H9 (cell line): ENCODE data around the gene RTTN. TPM values are rescaled to one million over a fixed set of nuclear protein-coding genes. Genes with fewer than 3 reads are reported as not detected.

Experiments
- DNase-seq: peaks from one replicate; pipeline ENCODE4 v3.0.0-alpha.2; 2017
- H2AFZ ChIP-seq: one replicate; pipeline ENCODE4 v1.6.1; 2013; ENCODE audit warnings: mild to moderate bottlenecking, low read length, control low read depth, moderate library complexity
- H2AK5ac ChIP-seq: 2 replicates; pipeline ENCODE4 v1.6.1; 2013; ENCODE audit warnings: low read length, control low read depth, mixed read lengths; ENCODE audit not compliant: insufficient read length
- H2BK120ac ChIP-seq: one replicate; pipeline ENCODE4 v1.6.1; 2013; ENCODE audit warnings: low read depth, mild to moderate bottlenecking, low read length, control low read depth, inconsistent platforms; ENCODE audit not compliant: poor library complexity, severe bottlenecking
- H2BK12ac ChIP-seq: 2 replicates; pipeline ENCODE4 v1.6.1; 2013; ENCODE audit warnings: low read length, control low read depth, mixed read lengths, low read depth; ENCODE audit not compliant: insufficient read length
- H2BK15ac ChIP-seq: 2 replicates; pipeline ENCODE4 v1.6.1; 2013; ENCODE audit warnings: low read depth, low read length, control low read depth
- H2BK20ac ChIP-seq: one replicate; pipeline ENCODE4 v1.6.1; 2013; ENCODE audit warnings: low read depth, mild to moderate bottlenecking, low read length, control low read depth, inconsistent platforms; ENCODE audit not compliant: poor library complexity, severe bottlenecking
- H2BK5ac ChIP-seq: 2 replicates; pipeline ENCODE4 v1.6.1; 2013; ENCODE audit warnings: low read length, control low read depth, mixed read lengths; ENCODE audit not compliant: insufficient read length
- H3K14ac ChIP-seq: 2 replicates; pipeline ENCODE4 v1.6.1; 2013; ENCODE audit warnings: low read length, control low read depth; ENCODE audit not compliant: insufficient read depth
- H3K18ac ChIP-seq: 2 replicates; pipeline ENCODE4 v1.6.1; 2013; ENCODE audit warnings: low read depth, mild to moderate bottlenecking, mixed read lengths, low read length, control low read depth; ENCODE audit not compliant: insufficient read length
- H3K23ac ChIP-seq: 2 replicates; pipeline ENCODE4 v1.6.1; 2013; ENCODE audit warnings: low read length, control low read depth, mixed read lengths, low read depth; ENCODE audit not compliant: insufficient read length
- H3K23me2 ChIP-seq: 2 replicates; pipeline ENCODE4 v1.6.1; 2013; ENCODE audit warnings: low read depth, mild to moderate bottlenecking, mixed read lengths, low read length, control low read depth; ENCODE audit not compliant: insufficient read length, poor library complexity, severe bottlenecking
- H3K27ac ChIP-seq: 2 replicates; pipeline ENCODE4 v1.5.1; 2013; ENCODE audit warnings: low read length, control low read depth, mixed read lengths, low read depth; ENCODE audit not compliant: insufficient read length
- H3K27me3 ChIP-seq: 2 replicates; pipeline ENCODE4 v1.6.1; 2013; ENCODE audit warnings: low read length, control low read depth, inconsistent platforms; ENCODE audit not compliant: insufficient read depth
- H3K4ac ChIP-seq: 2 replicates; pipeline ENCODE4 v1.6.1; 2013; ENCODE audit warnings: low read depth, mild to moderate bottlenecking, control low read depth, inconsistent platforms, low read length, moderate library complexity
- H3K4me1 ChIP-seq: 2 replicates; pipeline ENCODE4 v1.6.1; 2013; ENCODE audit warnings: low read length, control low read depth, inconsistent platforms; ENCODE audit not compliant: insufficient read depth
- H3K4me2 ChIP-seq: 2 replicates; pipeline ENCODE4 v1.6.1; 2013; ENCODE audit warnings: low read length, control low read depth, mixed read lengths; ENCODE audit not compliant: insufficient read length, insufficient read depth
- H3K56ac ChIP-seq: 2 replicates; pipeline ENCODE4 v1.6.1; 2013; ENCODE audit warnings: low read depth, mild to moderate bottlenecking, mixed read lengths, low read length, control low read depth; ENCODE audit not compliant: insufficient read length
- H3K79me1 ChIP-seq: 2 replicates; pipeline ENCODE4 v1.6.1; 2013; ENCODE audit warnings: low read depth, mild to moderate bottlenecking, moderate library complexity, low read length, control low read depth, inconsistent platforms; ENCODE audit not compliant: insufficient read depth, poor library complexity, severe bottlenecking
- H3K79me2 ChIP-seq: 2 replicates; pipeline ENCODE4 v1.6.1; 2013; ENCODE audit warnings: low read length, control low read depth, inconsistent platforms; ENCODE audit not compliant: insufficient read depth
- H3K9ac ChIP-seq: 2 replicates; pipeline ENCODE4 v1.6.1; 2013; ENCODE audit warnings: low read length, control low read depth, mixed read lengths; ENCODE audit not compliant: insufficient read length; ENCODE audit errors: extremely low read depth
- H3K9me3 ChIP-seq: one replicate; pipeline ENCODE4 v1.6.1; 2013; ENCODE audit warnings: low read depth, low read length, inconsistent platforms; ENCODE audit not compliant: control insufficient read depth
- H3T11ph ChIP-seq: one replicate; pipeline ENCODE4 v1.6.1; 2013; ENCODE audit warnings: mild to moderate bottlenecking, low read length, control low read depth, inconsistent platforms
- H4K20me1 ChIP-seq: one replicate; pipeline ENCODE4 v1.6.1; 2013; ENCODE audit not compliant: control insufficient read depth, insufficient read length, insufficient read depth
- H4K5ac ChIP-seq: 2 replicates; pipeline ENCODE4 v1.6.1; 2013; ENCODE audit warnings: low read depth, mild to moderate bottlenecking, mixed read lengths, low read length, control low read depth; ENCODE audit not compliant: insufficient read length
- H4K8ac ChIP-seq: replicated peaks from 2 replicates; pipeline ENCODE4 v1.6.1; 2013; ENCODE audit warnings: low read length, control low read depth, mixed read lengths, low read depth; ENCODE audit not compliant: insufficient read length
- H4K91ac ChIP-seq: 2 replicates; pipeline ENCODE4 v1.6.1; 2013; ENCODE audit warnings: low read depth, mild to moderate bottlenecking, moderate library complexity, mixed read lengths, low read length, control low read depth; ENCODE audit not compliant: insufficient read length
- H3K27ac Mint-ChIP-seq, 3 experiments: 2 replicates in 2 of 3; 3 replicates in 1 of 3; pipeline ENCODE4 v1.8.0; 2020 to 2021; ENCODE audit warnings: mixed read lengths in 3 of 3, mild to moderate bottlenecking in 1 of 3, moderate library complexity in 1 of 3
- H3K27me3 Mint-ChIP-seq: 2 replicates; pipeline ENCODE4 v1.8.0; 2021; ENCODE audit warnings: low read depth, mild to moderate bottlenecking, moderate library complexity, mixed read lengths
- H3K36me3 Mint-ChIP-seq, 3 experiments: 2 replicates in 2 of 3; 3 replicates in 1 of 3; pipeline ENCODE4 v1.8.0; 2020 to 2021; ENCODE audit warnings: low read depth in 3 of 3, mixed read lengths in 3 of 3; ENCODE audit not compliant: insufficient read depth in 1 of 3
- H3K4me1 Mint-ChIP-seq, 2 experiments: 2 replicates each; pipeline ENCODE4 v1.8.0; 2020; ENCODE audit warnings: mixed read lengths in 2 of 2
- H3K4me3 Mint-ChIP-seq, 2 experiments: 2 replicates in 1 of 2; 3 replicates in 1 of 2; pipeline ENCODE4 v1.8.0; 2020 to 2021; ENCODE audit warnings: mild to moderate bottlenecking in 2 of 2, mixed read lengths in 2 of 2, moderate library complexity in 1 of 2
- H3K9me3 Mint-ChIP-seq, 2 experiments: 2 replicates in 1 of 2; 3 replicates in 1 of 2; pipeline ENCODE4 v1.8.0; 2020; ENCODE audit warnings: mild to moderate bottlenecking in 2 of 2, mixed read lengths in 2 of 2, moderate library complexity in 1 of 2
- CTCF ChIP-seq: fragments of 200-600 bp; sonication (generic); conservative IDR thresholded peaks from 3 replicates; pipeline ENCODE4 v1.8.0; 2021; ENCODE audit warnings: antibody characterized with exemption, mild to moderate bottlenecking
- WGBS: extraction: QIAGEN DNeasy Blood & Tissue Kit; methylation state at CpG from one replicate; pipeline ENCODE4 v1.1.7; 2013; ENCODE audit warnings: missing lambda C conversion rate, low lambda C conversion rate, mixed read lengths; ENCODE audit not compliant: insufficient read length; ENCODE audit errors: extremely low coverage; 5-methylcytosine and 5-hydroxymethylcytosine counted together
- total RNA-seq: library from RNA; stranded (reverse); gene quantifications from 2 replicates; pipeline ENCODE4 v1.2.1, GENCODE V29; 2021

RTTN gene
- total RNA-seq, 1 experiment from 2014 or later, result 17.6 TPM

- no peak overlapping the region for H4K5ac ChIP-seq
- no peak overlapping the region for H4K91ac ChIP-seq
- DNase-seq, result no peak
- H3K27ac ChIP-seq, result no peak overlapping the region
- H3K9me3 Mint-ChIP-seq, result no peaks in the 10 kb centered on the region
- H3T11ph ChIP-seq, result no peak overlapping the region
- H3K79me2 ChIP-seq, result no peaks in the 10 kb centered on the region
- no peak overlapping the region for H4K8ac ChIP-seq
- no peak overlapping the region for H3K18ac ChIP-seq
- no peak overlapping the region for H3K14ac ChIP-seq
- no peak overlapping the region for H3K56ac ChIP-seq
- no peaks in the 10 kb centered on the region for H3K27me3 ChIP-seq
- H3K79me1 ChIP-seq, result no peaks in the 10 kb centered on the region
- H3K4me2 ChIP-seq, result no peak overlapping the region
- H2BK5ac ChIP-seq, result no peak overlapping the region
- H2BK15ac ChIP-seq, result no peak overlapping the region
- no peaks in the 10 kb centered on the region for H3K9me3 ChIP-seq
- H2AK5ac ChIP-seq, result no peak overlapping the region
- no peaks in the 10 kb centered on the region for H3K23me2 ChIP-seq
- H3K27ac Mint-ChIP-seq, result no peak overlapping the region
- WGBS, result no CpG with 5 or more reads among the region's 4 CpGs
- no peak overlapping the region for H2BK20ac ChIP-seq
- H3K36me3 Mint-ChIP-seq, result peaks cover 2 to 15% (median 12%) of the 10 kb centered on the region in 3 experiments; a peak in 5 of 7 replicates
- no peak overlapping the region for H3K9ac ChIP-seq
- H3K27me3 Mint-ChIP-seq, result no peaks in the 10 kb centered on the region
- H2AFZ ChIP-seq, result no peak overlapping the region
- no peak overlapping the region for H3K23ac ChIP-seq
- H4K20me1 ChIP-seq, result no peaks in the 10 kb centered on the region
- no peak for TF ChIP-seq CTCF
- H3K4me3 Mint-ChIP-seq, result no peak overlapping the region
- H3K4me1 Mint-ChIP-seq, result no peaks in the 10 kb centered on the region
- no peak overlapping the region for H3K4ac ChIP-seq
- H2BK120ac ChIP-seq, result no peak overlapping the region
- no peak overlapping the region for H2BK12ac ChIP-seq
- H3K4me1 ChIP-seq, result no peaks in the 10 kb centered on the region
Observed at GRCh38 chr18:70047931-70048603, 157.4 kb downstream of the RTTN start.
